Stimulated activated CD4-positive, alpha-beta T cell treated with anti-CD3 and anti-CD28 coated beads, Interleukin-4, amount 100 ng/mL, for 4 hours (primary cell): ENCODE data around the gene ADSS1.

Experiments
- DNase-seq, 2 experiments: peaks; one replicate each; pipeline ENCODE4 v3.0.0-alpha.2; 2020

ADSS1 gene

DNA sequence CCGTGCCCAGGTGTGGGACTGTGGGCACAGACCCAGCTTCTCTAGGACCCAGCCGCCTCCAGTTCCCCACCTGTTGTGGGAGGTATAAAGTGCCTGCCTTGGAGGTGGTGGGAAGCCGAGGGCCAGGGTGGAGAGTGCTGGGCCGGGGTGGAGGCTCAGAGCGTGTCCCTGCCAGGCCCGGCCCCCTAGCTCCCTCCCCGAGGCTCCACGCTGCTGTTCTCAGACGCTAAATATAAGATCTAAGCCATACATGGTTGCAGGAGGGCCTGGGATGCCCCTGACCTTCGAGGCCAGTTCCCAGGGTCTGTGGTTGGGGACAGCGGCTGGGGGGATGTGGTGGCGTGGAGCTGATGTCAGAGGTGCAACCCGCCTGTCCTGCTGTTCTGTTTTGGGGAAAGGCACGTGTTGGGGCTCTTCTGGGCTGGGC lies 23.8 kb upstream of the ADSS1 start:
- no peak for DNase-seq

DNA sequence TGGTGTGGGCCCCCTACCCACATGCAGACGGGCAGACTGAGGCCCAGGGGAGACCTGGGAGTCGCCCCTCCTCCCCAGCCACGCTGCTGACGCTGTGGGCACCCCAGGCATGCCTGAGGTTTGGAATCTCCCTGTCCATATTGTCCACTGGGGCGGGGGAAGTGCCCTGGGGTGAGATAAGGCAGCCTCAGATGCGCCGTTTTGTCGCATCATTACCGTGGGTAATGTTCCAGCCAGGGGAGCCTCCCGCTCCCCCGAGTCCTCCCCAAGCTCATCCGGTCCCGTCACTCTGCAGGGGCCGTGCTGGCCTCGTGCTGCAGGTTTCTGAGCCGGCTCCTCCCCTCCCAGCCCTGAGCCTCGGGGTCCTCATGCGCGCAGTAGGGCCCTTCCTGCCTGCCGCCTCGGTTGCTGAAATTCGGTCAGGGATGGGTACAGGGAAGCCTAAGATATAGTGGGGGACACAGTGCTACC lies 23.2 kb upstream of the ADSS1 start:
- DNase-seq: no peak

DNA sequence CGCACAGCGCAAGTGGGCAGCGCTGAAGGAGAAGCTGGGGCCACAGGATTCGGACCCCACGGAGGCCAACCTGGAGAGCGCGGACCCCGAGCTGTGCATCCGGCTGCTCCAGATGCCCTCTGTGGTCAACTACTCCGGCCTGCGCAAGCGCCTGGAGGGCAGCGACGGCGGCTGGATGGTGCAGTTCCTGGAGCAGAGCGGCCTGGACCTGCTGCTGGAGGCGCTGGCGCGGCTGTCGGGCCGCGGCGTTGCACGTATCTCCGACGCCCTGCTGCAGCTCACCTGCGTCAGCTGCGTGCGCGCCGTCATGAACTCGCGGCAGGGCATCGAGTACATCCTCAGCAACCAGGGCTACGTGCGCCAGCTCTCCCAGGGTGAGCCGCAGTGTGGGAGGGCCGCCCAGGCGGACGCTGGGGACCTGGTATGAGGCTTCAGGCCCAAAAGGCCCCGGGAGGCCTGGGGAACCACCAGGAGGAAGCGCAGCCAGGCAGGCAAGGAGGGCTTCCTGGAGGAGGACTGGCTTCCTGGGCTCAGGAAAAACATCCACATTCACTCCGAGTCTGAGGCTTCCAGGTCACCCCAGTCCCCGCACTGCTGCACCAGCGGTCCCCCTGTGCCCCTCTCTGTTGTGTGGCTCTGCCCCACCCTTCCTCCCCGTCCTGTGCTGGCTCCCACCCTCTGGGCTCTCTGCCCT lies 22.5 kb upstream of the ADSS1 start:
- DNase-seq: no peak

GRCh38 chr14:104702106-104702505 lies 21.9 kb upstream of the ADSS1 start:
- no peak for DNase-seq

GRCh38 chr14:104702673-104703072 lies 21.4 kb upstream of the ADSS1 start:
- DNase-seq: no peak

GRCh38 chr14:104703269-104703668 lies 20.8 kb upstream of the ADSS1 start:
- no peak for DNase-seq

DNA sequence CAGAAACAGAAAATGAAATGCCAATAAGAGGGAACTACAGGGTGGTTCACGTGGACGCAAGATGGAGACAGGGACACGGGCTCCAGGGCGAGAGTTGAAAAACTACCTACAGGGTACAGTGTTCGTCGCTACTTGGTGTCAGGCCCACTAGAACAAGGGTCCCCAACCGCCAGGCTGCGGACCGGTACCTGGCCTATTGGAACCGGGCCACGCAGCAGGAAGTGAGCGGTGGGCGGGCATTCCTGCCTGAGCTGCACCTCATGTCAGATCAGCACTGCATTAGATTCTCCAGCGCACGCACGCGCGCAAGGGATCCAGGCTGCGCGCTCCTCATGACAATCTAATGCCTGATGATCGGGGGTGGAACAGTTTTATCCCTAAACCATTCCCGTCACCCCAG lies 19.8 kb upstream of the ADSS1 start:
- DNase-seq: no peak

DNA sequence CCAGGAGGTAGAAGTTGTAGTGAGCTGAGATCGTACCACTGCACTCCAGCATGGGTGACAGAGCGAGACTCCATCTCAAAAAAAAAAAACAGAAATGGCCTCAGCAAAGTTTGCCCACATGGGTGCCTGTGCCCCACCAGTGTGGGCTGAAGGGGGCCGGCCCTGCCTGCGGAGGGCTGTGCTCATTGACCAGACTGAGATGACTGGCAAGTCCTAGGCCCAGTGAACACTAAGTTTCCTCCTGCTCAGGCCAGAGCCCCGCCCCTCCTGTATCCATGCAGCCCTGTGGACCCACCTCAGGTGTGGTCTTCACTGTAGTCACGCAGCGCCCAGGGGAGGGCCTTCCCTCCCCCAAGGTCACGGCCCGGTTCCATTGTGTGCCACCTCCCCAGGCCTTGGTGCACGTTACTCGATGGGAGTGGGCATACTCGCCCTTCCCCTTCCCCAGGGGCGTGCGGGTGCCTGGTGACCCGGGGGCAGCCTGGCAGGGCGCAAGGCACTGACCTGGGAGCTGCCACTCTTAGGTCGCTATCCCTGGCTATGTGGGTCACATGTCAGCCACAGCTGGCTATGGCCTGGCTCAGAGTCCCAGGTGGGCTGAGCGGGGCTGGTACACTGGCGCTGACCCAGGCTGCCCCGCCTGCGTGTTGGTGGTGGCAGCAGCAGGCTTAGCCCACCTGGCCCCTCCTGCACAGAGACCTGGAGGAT lies 18.5 kb upstream of the ADSS1 start:
- no peak for DNase-seq

- no peak for DNase-seq
Measured at GRCh38 chr14:104706733-104707607, 17.1 kb upstream of the ADSS1 start.

- DNase-seq: no peak
Measured at GRCh38 chr14:104707608-104708595, 16.1 kb upstream of the ADSS1 start.

GRCh38 chr14:104708606-104709268 lies 15.3 kb upstream of the ADSS1 start:
- peak; percentile 62 to 71 for DNase-seq

DNA sequence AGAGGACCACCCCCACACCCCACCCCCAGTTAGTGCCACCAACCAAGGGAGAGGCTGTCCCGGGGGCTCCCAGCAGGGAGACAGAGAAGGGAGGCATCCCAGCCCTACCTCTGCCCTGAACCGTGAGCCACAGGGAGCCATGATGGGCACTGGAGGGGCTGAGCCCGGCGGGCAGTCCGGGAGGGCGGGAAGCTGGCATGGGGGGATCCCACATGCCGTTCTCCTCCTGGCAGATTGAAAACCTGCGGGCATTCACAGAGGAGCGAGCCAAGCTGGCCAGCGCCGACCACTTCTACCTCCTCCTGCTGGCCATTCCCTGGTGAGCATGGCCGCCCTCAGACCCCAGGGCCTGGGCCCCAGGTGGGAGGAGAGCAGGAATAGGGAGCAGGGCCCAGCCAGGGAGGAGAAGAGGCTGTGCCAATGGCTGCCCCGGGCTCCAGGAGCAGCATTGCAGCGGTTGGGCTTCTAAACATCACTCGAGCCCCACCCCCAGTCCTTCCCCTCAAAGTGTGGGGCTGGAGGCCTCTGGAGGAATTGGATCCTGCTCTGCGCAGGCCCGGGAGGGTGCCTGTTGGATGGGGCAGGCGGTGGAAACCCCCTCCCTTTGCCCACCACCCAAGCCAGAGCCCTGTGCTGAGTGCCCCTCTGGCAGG lies 14.5 kb upstream of the ADSS1 start:
- DNase-seq: no peak

DNA sequence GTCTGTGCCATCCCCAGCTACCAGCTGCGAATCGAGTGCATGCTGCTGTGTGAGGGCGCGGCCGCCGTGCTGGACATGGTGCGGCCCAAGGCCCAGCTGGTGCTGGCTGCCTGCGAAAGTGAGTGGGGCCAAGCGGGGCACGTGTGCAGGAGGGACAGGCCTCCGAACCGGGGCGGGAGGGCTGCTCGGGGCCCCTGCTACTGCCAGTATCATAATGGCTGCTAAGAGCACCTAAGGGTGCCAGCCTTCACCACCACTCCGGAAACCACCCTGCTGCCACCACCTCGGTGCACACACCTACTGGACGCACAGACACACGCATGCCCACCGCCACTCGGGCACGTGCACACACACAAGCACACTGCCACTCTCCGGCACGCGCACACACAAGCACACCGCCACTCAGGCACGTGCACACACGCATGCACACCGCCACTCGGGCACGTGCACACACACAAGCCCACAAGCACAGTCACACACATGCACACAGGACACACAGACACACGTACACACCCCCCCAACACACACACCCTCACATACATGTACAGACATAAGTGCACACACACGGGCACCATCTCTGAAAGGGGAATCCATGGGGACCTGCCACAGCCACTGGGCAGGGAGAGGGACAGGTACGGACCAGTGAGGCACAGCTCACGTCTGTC lies 13.8 kb upstream of the ADSS1 start:
- DNase-seq: no peak

GRCh38 chr14:104712881-104713734 lies 10.9 kb upstream of the ADSS1 start:
- DNase-seq: no peak

DNA sequence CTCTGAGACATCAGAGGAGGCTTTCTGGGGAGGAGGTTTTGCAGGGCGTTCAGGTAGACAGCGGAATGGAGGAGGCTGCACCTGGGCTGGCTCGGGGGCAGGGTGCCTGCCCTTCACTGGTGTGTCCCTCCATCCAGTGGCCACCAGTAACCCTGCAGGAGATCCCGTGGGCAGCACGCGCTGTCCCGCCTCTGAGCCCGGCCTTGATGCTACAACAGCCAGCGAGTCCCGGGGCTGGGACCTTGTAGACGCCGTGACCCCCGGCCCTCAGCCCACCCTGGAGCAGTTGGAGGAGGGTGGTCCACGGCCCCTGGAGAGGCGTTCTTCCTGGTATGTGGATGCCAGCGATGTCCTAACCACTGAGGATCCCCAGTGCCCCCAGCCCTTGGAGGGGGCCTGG lies 10.0 kb upstream of the ADSS1 start:
- no peak for DNase-seq

DNA sequence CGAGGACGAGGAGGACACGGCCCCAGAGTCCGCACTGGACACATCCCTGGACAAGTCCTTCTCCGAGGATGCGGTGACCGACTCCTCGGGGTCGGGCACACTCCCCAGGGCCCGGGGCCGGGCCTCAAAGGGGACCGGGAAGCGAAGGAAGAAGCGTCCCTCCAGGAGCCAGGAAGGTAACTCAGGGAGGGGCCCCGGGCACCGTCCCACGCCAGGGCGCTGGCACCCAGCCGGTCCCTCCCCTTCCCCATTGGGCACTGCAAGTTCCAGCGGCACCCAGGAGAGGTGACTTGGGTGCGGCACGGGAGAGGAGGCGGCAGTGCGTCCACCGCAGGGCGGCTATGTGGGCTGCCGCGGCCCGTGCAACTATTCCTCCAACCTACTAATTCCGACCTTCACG lies 9.3 kb upstream of the ADSS1 start:
- DNase-seq: no peak

GRCh38 chr14:104715416-104715815 lies 8.6 kb upstream of the ADSS1 start:
- DNase-seq: no peak

- DNase-seq: no peak
Measured at GRCh38 chr14:104715871-104716270, 8.2 kb upstream of the ADSS1 start.

GRCh38 chr14:104717137-104717536 lies 6.9 kb upstream of the ADSS1 start:
- DNase-seq: no peak

DNA sequence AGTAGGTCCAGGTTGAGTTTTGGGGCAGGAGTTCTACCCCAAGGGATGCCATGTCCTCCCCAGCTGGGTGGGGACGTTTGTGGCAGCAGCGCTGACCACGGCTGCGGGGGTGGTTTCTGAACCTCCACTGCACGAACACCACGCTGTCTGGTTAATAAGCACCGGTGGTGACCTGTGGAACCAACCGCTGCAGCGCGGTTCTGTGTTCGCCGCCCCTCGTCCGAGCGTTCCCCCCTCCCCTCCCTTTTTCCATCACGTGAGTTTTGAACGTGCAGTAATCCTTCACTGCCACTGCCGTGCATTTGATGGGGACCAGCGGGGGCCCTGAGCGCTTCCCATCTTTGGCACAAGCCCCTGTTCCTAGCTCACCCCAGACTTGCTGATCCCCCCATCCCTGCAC lies 6.4 kb upstream of the ADSS1 start:
- DNase-seq: no peak
